Smooth muscle cell of the brain vasculature (primary cell): ENCODE results near the gene PTK7.
"Not testable (repeated sequence)": the region's sequence is repeated elsewhere in the genome, so short reads cannot be mapped to it uniquely, and the experiment has no call there.

Experiments used
- DNase-seq: peaks from one replicate; pipeline ENCODE4 v3.0.0-alpha.2; 2012; ENCODE audit warnings: low read depth, low spot score

Gene PTK7

GRCh38 chr6:43054206-43054943 lies 21.7 kb upstream of the PTK7 start:
- no peak for DNase-seq

- no peak for DNase-seq
These were observed 20.1 kb upstream of the PTK7 start for GRCh38 chr6:43055966-43056365.

GRCh38 chr6:43058531-43058930 lies 17.6 kb upstream of the PTK7 start:
- no peak for DNase-seq

- peak; percentile 97 for DNase-seq
These were observed 16.7 kb upstream of the PTK7 start, which contains the start of the genes KLC4 and MRPL2 for GRCh38 chr6:43059168-43060033. KLC4 (plus strand) TSS chr6:43059631; CDS start chr6:43061336, 1,705 bp downstream. MRPL2 (minus strand) TSS chr6:43059434; CDS start chr6:43059381, 53 bp downstream.

GRCh38 chr6:43060034-43060754 lies 15.9 kb upstream of the PTK7 start:
- no peak for DNase-seq

- no peak for DNase-seq
These were observed 15.1 kb upstream of the PTK7 start for GRCh38 chr6:43060755-43061633.

GRCh38 chr6:43061861-43062260 lies 14.3 kb upstream of the PTK7 start:
- DNase-seq, result no peak

GRCh38 chr6:43062818-43063217 lies 13.3 kb upstream of the PTK7 start:
- DNase-seq, result no peak

- no peak for DNase-seq
These were observed 6.0 kb upstream of the PTK7 start for GRCh38 chr6:43070028-43070632.

GRCh38 chr6:43074847-43075669 lies 1.1 kb upstream of the PTK7 start:
- DNase-seq, result peak; percentile 56

GRCh38 chr6:43076464-43077332 lies 584 bp downstream of the PTK7 start:
- no peak for DNase-seq

GRCh38 chr6:43077333-43077809 lies 1.3 kb downstream of the PTK7 start:
- no peak for DNase-seq

GRCh38 chr6:43077981-43078511 lies 1.9 kb downstream of the PTK7 start:
- DNase-seq, result no peak

- DNase-seq, result no peak
These were observed 2.6 kb downstream of the PTK7 start for GRCh38 chr6:43078691-43079090.

- DNase-seq, result no peak
These were observed 4.9 kb downstream of the PTK7 start for GRCh38 chr6:43081043-43081442.

GRCh38 chr6:43081922-43082321 lies 5.8 kb downstream of the PTK7 start:
- not testable (repeated sequence) for DNase-seq

GRCh38 chr6:43082806-43083655 lies 6.9 kb downstream of the PTK7 start:
- DNase-seq, result no peak
